HCT116 (cell line): ENCODE results near the gene WLS. TPM values are rescaled to one million over a fixed set of nuclear protein-coding genes. Genes with fewer than 3 reads are reported as not detected.

Source experiments
- ATAC-seq: fragments of 200-7000 bp; cut with Tn5 transposase; 2 replicates; pipeline ENCODE4 v1.9.1; 2020; ENCODE audit warnings: mild to moderate bottlenecking, moderate library complexity
- BruUV-seq: library from RNA; stranded (reverse); fragments of 400-500 nt; replicated peaks from 2 replicates; lab custom pipeline; 2021; lab: Mats Ljungman, UMichigan
- CTCF ChIA-PET: fragments of 300-600 bp; sonication (Branson Sonifier 250); formaldehyde crosslinking; loops from one replicate; lab custom pipeline; 2021; ENCODE audit warnings: antibody characterized with exemption; lab: Charles Lee
- POLR2A ChIA-PET: fragments of 300-600, 350-600 bp; sonication (Branson Sonifier 250); formaldehyde crosslinking; loops from one replicate; lab custom pipeline; 2021; ENCODE audit warnings: antibody characterized with exemption; lab: Charles Lee
- RAD21 ChIA-PET, 2 experiments: fragments of 300-600 bp; sonication (Branson Sonifier 250); formaldehyde crosslinking; loops; one replicate each; lab custom pipeline; 2023; ENCODE audit warnings: low total read pairs in 2 of 2; ENCODE audit not compliant: uncharacterized antibody in 2 of 2, unreplicated experiment in 2 of 2, low non-redundant PET in 1 of 2; lab: Charles Lee
- DNase-seq: peaks from one replicate; pipeline ENCODE4 v3.0.0-alpha.2; 2010; ENCODE audit warnings: low read depth, low spot score
- H2AFZ ChIP-seq: fragments of 200-600 bp; shearing (Covaris generic), sonication (generic); 2 replicates; pipeline ENCODE4 v1.6.1; 2017; ENCODE audit warnings: low read depth, mixed run types, mixed read lengths, antibody characterized with exemption, low read length; ENCODE audit not compliant: poor library complexity, severe bottlenecking
- H3K27ac ChIP-seq: 2 replicates; pipeline ENCODE4 v1.5.1; 2012; ENCODE audit warnings: low read depth, low read length
- H3K27me3 ChIP-seq: fragments of 200-600 bp; sonication (generic); 2 replicates; pipeline ENCODE4 v1.6.1; 2016; ENCODE audit warnings: mixed run types, low read length, mixed read lengths; ENCODE audit not compliant: insufficient read depth
- H3K36me3 ChIP-seq, 2 experiments: fragments of 200-500 bp in 1 of 2; fragments of 200-600 bp in 1 of 2; sonication (Bioruptor generic) in 1 of 2; sonication (generic) in 1 of 2; 2 replicates each; pipeline versions ENCODE4 v1.5.1 to v1.6.1; 2014 to 2016; ENCODE audit warnings: low read length in 2 of 2, inconsistent platforms in 1 of 2, mixed read lengths in 1 of 2, mixed run types in 1 of 2; ENCODE audit not compliant: insufficient read depth in 2 of 2, control insufficient read depth in 1 of 2
- H3K4me1 ChIP-seq, 2 experiments: fragments of 200-600 bp in 1 of 2; sonication (generic) in 1 of 2; 2 replicates each; pipeline versions ENCODE4 v1.5.1 to v1.6.1; 2012 to 2017; ENCODE audit warnings: low read length in 2 of 2, inconsistent platforms in 1 of 2, mild to moderate bottlenecking in 1 of 2, mixed read lengths in 1 of 2, mixed run types in 1 of 2, moderate library complexity in 1 of 2; ENCODE audit not compliant: insufficient read depth in 2 of 2, control insufficient read depth in 1 of 2
- H3K4me2 ChIP-seq: fragments of 200-600 bp; sonication (generic); 2 replicates; pipeline ENCODE4 v1.6.1; 2017; ENCODE audit warnings: mixed run types, low read length, mixed read lengths
- H3K4me3 ChIP-seq, 2 experiments: fragments of 200-600 bp in 1 of 2; sonication (generic) in 1 of 2; replicated peaks in 1 of 2; 2 replicates each; pipeline ENCODE4 v1.5.1; 2011 to 2016; ENCODE audit warnings: low read length in 2 of 2, control low read depth in 1 of 2, low read depth in 1 of 2, mild to moderate bottlenecking in 1 of 2, mixed read lengths in 1 of 2, mixed run types in 1 of 2
- H3K79me2 ChIP-seq: fragments of 200-600 bp; sonication (generic); 2 replicates; pipeline ENCODE4 v1.6.1; 2017; ENCODE audit warnings: mild to moderate bottlenecking, mixed run types, low read length, moderate library complexity, mixed read lengths; ENCODE audit not compliant: insufficient read depth
- H3K9ac ChIP-seq: fragments of 200-600 bp; sonication (generic); 2 replicates; pipeline ENCODE4 v1.6.1; 2016; ENCODE audit warnings: low read length, mixed read lengths
- H3K9me2 ChIP-seq: fragments of 200-600 bp; sonication (generic), shearing (Covaris generic); 2 replicates; pipeline ENCODE4 v1.6.1; 2017; ENCODE audit warnings: mixed run types, mild to moderate bottlenecking, moderate library complexity; ENCODE audit not compliant: insufficient read depth
- H3K9me3 ChIP-seq, 2 experiments: fragments of 200-500 bp in 1 of 2; fragments of 200-600 bp in 1 of 2; sonication (Bioruptor generic) in 1 of 2; sonication (generic) in 1 of 2; 2 replicates each; pipeline ENCODE4 v1.6.1; 2014 to 2017; ENCODE audit warnings: low read length in 2 of 2, mixed read lengths in 2 of 2, inconsistent platforms in 1 of 2, low read depth in 1 of 2, mild to moderate bottlenecking in 1 of 2, mixed run types in 1 of 2, moderate library complexity in 1 of 2; ENCODE audit not compliant: control insufficient read depth in 1 of 2, insufficient read depth in 1 of 2
- H4K20me1 ChIP-seq: fragments of 200-600 bp; sonication (generic), shearing (Covaris generic); 2 replicates; pipeline ENCODE4 v1.6.1; 2017; ENCODE audit warnings: mixed run types, mild to moderate bottlenecking, moderate library complexity; ENCODE audit not compliant: insufficient read depth
- ATF3 ChIP-seq: IDR thresholded peaks from 2 replicates; pipeline ENCODE4 v1.6.1; 2012
- CEBPB ChIP-seq: IDR thresholded peaks from 2 replicates; pipeline ENCODE4 v1.6.1; 2012; ENCODE audit warnings: low read depth
- EGR1 ChIP-seq: IDR thresholded peaks from 2 replicates; pipeline ENCODE4 v1.6.1; 2012; ENCODE audit warnings: low read depth
- EZH2phosphoT487 ChIP-seq: fragments of 200-600 bp; IDR thresholded peaks from 2 replicates; pipeline ENCODE4 v1.6.1; 2018; ENCODE audit warnings: antibody characterized with exemption, borderline replicate concordance
- JUND ChIP-seq: IDR thresholded peaks from 2 replicates; pipeline ENCODE4 v1.6.1; 2012
- POLR2A ChIP-seq: IDR thresholded peaks from 2 replicates; pipeline ENCODE4 v1.7.0; 2011; ENCODE audit warnings: borderline replicate concordance; ENCODE audit not compliant: insufficient read depth, insufficient read length; ENCODE audit errors: extremely low read depth
- RAD21 ChIP-seq: IDR thresholded peaks from 2 replicates; pipeline ENCODE4 v1.6.1; 2012; ENCODE audit warnings: low read depth, mild to moderate bottlenecking
- SIN3A ChIP-seq: IDR thresholded peaks from 2 replicates; pipeline ENCODE4 v1.6.1; 2012; ENCODE audit warnings: low read depth
- SP1 ChIP-seq: IDR thresholded peaks from 2 replicates; pipeline ENCODE4 v1.6.1; 2012; ENCODE audit warnings: low read depth
- SRF ChIP-seq: IDR thresholded peaks from 2 replicates; pipeline ENCODE4 v1.6.1; 2012; ENCODE audit warnings: low read depth
- YY1 ChIP-seq: IDR thresholded peaks from 2 replicates; pipeline ENCODE4 v1.6.1; 2011; ENCODE audit warnings: low read length, low read depth, moderate library complexity, mild to moderate bottlenecking; ENCODE audit not compliant: insufficient replicate concordance; ENCODE audit errors: extremely low read depth
- ZBTB33 ChIP-seq: IDR thresholded peaks from 2 replicates; pipeline ENCODE4 v1.6.1; 2011; ENCODE audit warnings: mild to moderate bottlenecking, low read length, moderate library complexity; ENCODE audit not compliant: insufficient replicate concordance; ENCODE audit errors: extremely low read depth
- ZFX ChIP-seq: fragments of 450-650 bp; IDR thresholded peaks from 2 replicates; pipeline ENCODE4 v1.6.1; 2017
- intact Hi-C: fragments of 100-400 bp; cut with micrococcal nuclease; formaldehyde crosslinking; loops from 2 replicates; pipeline ENCODE4 v1.10.0; 2022
- total RNA-seq: library from RNA; stranded (reverse); gene quantifications from one replicate; pipeline ENCODE4 v1.2.1, GENCODE V29; 2021; ENCODE audit not compliant: unreplicated experiment
- TF ChIP-seq, protein P1 (sequence below), 3 experiments: fragments of 200-600 bp in 1 of 3; sonication (generic) in 1 of 3; IDR thresholded peaks in 2 of 3; conservative IDR thresholded peaks in 1 of 3; 2 replicates each; pipeline ENCODE4 v1.5.1; 2012 to 2017; ENCODE audit warnings: low read depth in 2 of 3, low read length in 2 of 3, antibody characterized with exemption in 1 of 3, borderline replicate concordance in 1 of 3, control low read depth in 1 of 3, mild to moderate bottlenecking in 1 of 3, mixed read lengths in 1 of 3, mixed run types in 1 of 3, moderate library complexity in 1 of 3; ENCODE audit not compliant: insufficient read depth in 1 of 3

WLS gene
- total RNA-seq, 1 experiment from 2014 or later: 38.0 TPM

GRCh38 chr1:68103884-68104554 is 128.3 kb downstream of the WLS start:
- ChIA-PET CTCF (interaction anchor here (1.8 kb wide), 1 partner anchor 337 kb away, joined by 4 read pairs; no protein-coding TSS in a partner anchor), POLR2A (no interaction called here)
- intact Hi-C loops: no loop called here
- no peak overlapping the region for H3K4me3 ChIP-seq
- H3K27ac ChIP-seq: no peak overlapping the region
- BruUV-seq: no TSS peak
- no peaks in the 10 kb centered on the region for H3K36me3 ChIP-seq
- no peak for DNase-seq
- no peak overlapping the region for H3K9ac ChIP-seq
- no peak for ATAC-seq
- no peaks in the 10 kb centered on the region for H4K20me1 ChIP-seq
- TF ChIP-seq ZBTB33 (no peak), EGR1 (no peak), EZH2phosphoT487 (no peak), ZFX (no peak), CEBPB (no peak)
- TF ChIP-seq, all 23 proteins: peak for 0
- Histone ChIP-seq H3K27me3 (no peaks in the 10 kb centered on the region), H3K9me2 (no peaks in the 10 kb centered on the region), H3K4me2 (no peak overlapping the region), H2AFZ (no peak overlapping the region), H3K9me3 (no peaks in the 10 kb centered on the region), H3K4me1 (no peaks in the 10 kb centered on the region), H3K79me2 (no peaks in the 10 kb centered on the region)
- RAD21 ChIA-PET: no interaction called here

- no peaks in the 10 kb centered on the region for H3K79me2 ChIP-seq
- no peak for DNase-seq
- no peak overlapping the region for H3K4me3 ChIP-seq
- no peak overlapping the region for H3K9ac ChIP-seq
- no peaks in the 10 kb centered on the region for H3K4me1 ChIP-seq
- ChIA-PET CTCF (interaction anchor here (1.8 kb wide), 1 partner anchor 337 kb away, joined by 4 read pairs; no protein-coding TSS in a partner anchor), POLR2A (no interaction called here), RAD21 (no interaction called here)
- intact Hi-C loops: no loop called here
- no peak overlapping the region for H3K4me2 ChIP-seq
- H3K9me2 ChIP-seq: no peaks in the 10 kb centered on the region
- BruUV-seq: no TSS peak
- H3K36me3 ChIP-seq: no peaks in the 10 kb centered on the region
- no peak for ATAC-seq
- H3K27me3 ChIP-seq: no peaks in the 10 kb centered on the region
- no peak overlapping the region for H3K27ac ChIP-seq
- H4K20me1 ChIP-seq: no peaks in the 10 kb centered on the region
- no peaks in the 10 kb centered on the region for H3K9me3 ChIP-seq
- no peak overlapping the region for H2AFZ ChIP-seq
- TF ChIP-seq ATF3: no peak
- TF ChIP-seq YY1: no peak
- no peak for TF ChIP-seq RAD21
- TF ChIP-seq, protein P1, sequence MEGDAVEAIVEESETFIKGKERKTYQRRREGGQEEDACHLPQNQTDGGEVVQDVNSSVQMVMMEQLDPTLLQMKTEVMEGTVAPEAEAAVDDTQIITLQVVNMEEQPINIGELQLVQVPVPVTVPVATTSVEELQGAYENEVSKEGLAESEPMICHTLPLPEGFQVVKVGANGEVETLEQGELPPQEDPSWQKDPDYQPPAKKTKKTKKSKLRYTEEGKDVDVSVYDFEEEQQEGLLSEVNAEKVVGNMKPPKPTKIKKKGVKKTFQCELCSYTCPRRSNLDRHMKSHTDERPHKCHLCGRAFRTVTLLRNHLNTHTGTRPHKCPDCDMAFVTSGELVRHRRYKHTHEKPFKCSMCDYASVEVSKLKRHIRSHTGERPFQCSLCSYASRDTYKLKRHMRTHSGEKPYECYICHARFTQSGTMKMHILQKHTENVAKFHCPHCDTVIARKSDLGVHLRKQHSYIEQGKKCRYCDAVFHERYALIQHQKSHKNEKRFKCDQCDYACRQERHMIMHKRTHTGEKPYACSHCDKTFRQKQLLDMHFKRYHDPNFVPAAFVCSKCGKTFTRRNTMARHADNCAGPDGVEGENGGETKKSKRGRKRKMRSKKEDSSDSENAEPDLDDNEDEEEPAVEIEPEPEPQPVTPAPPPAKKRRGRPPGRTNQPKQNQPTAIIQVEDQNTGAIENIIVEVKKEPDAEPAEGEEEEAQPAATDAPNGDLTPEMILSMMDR (IDR thresholded peaks at IDR 0.05 in 2 of 3, conservative IDR thresholded peaks at IDR 0.05 in 1 of 3; ENCODE audit: borderline replicate concordance in 1 of 3, insufficient read depth in 1 of 3, low read depth in 2 of 3, low read length in 2 of 3): no peak
- no peak for TF ChIP-seq SP1
- TF ChIP-seq JUND: no peak
- TF ChIP-seq SRF: no peak
- TF ChIP-seq ZFX: no peak
- TF ChIP-seq SIN3A: no peak
- no peak for TF ChIP-seq POLR2A
- TF ChIP-seq EGR1: no peak
Measured at GRCh38 chr1:68103011-68103545, 129.2 kb downstream of the WLS start.
